Stimulated activated CD8-positive, alpha-beta memory T cell treated with anti-CD3 and anti-CD28 coated beads, Interleukin-12 subunit alpha, Interleukin-12 subunit beta, amount 100 ng/mL, for 24 hours (primary cell): Measurements from ENCODE around the gene AIG1.

Experiments used
- DNase-seq: peaks from one replicate; pipeline ENCODE4 v3.0.0-alpha.2; 2020; ENCODE audit errors: extremely low read depth

AIG1 gene

GRCh38 chr6:143363299-143363698 lies 302.6 kb downstream of the AIG1 start:
- no peak for DNase-seq

DNA sequence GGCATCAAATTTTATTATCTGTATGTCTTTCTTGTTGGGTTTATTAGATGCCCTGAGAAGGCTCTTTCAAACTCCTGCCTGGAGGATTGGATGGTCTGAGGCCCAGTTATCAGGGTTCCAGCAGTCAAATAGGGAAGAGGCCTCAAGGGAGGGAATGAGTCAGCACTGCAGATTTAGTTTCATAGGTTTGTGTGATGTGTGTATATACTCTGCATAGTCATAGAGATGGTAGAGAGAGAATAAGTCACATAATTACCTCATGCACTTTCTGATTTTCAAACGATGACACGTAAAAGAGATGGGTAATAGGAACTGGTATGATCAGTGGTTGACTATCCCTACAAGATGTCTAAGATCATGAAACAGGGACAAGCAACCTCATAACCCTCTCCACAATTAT lies 307.7 kb downstream of the AIG1 start:
- no peak for DNase-seq

DNA sequence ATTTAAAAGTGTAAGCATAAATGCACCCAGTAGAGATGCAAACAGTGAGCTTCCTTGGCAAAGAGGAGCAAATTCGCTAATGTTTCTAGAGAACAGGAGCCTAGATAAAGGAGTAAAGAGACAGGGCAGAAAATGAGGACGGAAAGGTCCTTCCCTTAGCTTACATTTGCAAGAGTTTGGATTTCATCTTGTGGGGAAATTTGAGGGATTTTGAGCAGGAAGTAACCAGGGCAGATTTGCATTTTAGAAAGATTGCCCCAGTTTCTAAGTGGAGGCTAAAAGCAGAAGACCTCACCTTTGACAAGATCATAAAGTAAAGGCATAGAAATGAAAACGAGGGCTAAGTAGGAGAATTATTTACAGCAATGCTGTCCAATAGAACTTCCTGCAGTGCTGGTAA lies 309.3 kb downstream of the AIG1 start:
- DNase-seq, result no peak

- no peak for DNase-seq
Observed at GRCh38 chr6:143370812-143371370, 310.2 kb downstream of the AIG1 start.

DNA sequence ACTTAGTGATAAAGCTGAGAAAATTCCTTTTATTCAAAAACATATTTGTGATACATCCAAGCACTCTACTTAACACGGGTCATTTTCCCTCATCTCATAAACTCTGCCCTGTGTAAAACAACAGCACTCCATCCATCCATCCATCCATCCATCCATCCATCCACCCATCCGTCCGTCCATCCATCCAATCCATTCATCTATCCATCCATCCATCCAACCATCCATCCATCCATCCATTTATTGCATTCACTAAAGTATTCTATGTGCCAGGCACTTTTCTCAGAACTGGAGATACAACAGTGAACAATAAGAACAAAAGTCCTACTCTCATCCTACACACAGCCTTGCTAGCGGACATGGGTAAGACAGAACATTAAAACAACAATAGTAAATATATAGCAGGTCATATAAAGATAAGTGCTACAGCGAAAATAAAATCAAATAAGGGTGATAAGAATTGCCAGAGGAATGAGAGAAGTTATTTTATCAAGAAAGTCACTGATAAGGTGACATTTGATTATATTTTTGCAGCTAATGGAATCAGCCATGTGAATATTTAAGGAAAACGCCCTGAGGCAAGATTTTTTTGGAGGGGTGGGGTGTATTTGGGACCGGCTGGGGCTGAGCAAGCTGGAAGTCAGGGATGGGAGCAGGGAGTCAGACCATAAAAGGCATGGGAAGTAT lies 311.7 kb downstream of the AIG1 start:
- no peak for DNase-seq

DNA sequence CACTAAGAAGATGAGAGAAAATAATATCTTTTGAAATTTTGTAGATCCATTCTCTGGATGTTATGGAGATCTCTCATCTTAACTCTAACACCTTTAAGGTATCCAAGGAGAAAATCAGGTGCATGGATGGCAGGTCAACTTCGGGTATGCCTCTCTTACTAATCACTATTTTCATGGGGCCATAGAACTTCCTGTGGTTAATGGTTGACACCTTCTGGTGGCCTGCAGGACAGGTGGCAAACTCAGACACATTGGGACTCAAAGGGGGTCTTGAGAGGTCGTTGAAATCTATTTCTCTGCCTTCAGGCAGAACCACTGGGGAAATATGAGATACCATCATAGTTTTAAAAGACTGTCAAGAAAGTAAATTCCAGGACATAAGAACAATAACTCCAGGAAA lies 313.3 kb downstream of the AIG1 start:
- DNase-seq, result no peak

DNA sequence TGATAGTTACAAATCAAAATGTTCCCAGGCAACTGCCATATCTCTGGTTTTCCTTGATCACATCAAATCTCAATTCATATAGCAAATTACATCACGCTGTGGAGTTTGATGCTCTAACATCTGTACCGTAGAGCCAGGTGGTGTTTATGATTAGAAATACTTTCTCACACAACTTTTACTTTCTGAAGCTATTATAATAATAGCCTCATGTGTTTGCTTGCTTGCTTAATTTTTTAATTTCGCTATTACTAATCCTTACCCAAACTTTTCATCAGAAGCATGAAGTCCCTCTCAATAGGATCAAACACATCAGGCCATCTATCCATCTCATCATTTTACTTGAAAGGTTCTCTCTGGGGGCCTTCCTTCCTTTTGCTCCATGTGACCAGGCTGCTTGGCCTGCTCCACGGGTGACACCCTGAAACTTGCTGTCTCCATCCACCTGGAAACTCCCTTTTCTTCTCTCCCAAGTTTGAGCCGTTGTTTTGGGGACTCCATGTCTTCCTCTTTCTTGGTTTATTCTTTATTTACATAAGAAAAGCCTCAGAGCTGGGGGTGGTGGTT lies 314.4 kb downstream of the AIG1 start:
- no peak for DNase-seq

GRCh38 chr6:143376375-143376774 lies 315.7 kb downstream of the AIG1 start:
- DNase-seq, result no peak

- DNase-seq, result no peak
Observed at GRCh38 chr6:143376861-143377260, 316.2 kb downstream of the AIG1 start.

GRCh38 chr6:143385636-143386035 lies 324.9 kb downstream of the AIG1 start:
- DNase-seq, result no peak

GRCh38 chr6:143390278-143390677 lies 329.6 kb downstream of the AIG1 start:
- no peak for DNase-seq
